GM18499 (cell line): Measurements from ENCODE around the gene TAS1R1.
"Not testable (repeated sequence)": the region's sequence is repeated elsewhere in the genome, so short reads cannot be mapped to it uniquely, and the experiment has no call there.

ENCODE experiments used
- ATAC-seq: cut with Tn5 transposase; IDR thresholded peaks from one replicate; pipeline ENCODE4 v1.9.1; 2021; ENCODE audit warnings: moderate number of reproducible peaks; ENCODE audit not compliant: insufficient read depth, unreplicated experiment

Gene TAS1R1

DNA sequence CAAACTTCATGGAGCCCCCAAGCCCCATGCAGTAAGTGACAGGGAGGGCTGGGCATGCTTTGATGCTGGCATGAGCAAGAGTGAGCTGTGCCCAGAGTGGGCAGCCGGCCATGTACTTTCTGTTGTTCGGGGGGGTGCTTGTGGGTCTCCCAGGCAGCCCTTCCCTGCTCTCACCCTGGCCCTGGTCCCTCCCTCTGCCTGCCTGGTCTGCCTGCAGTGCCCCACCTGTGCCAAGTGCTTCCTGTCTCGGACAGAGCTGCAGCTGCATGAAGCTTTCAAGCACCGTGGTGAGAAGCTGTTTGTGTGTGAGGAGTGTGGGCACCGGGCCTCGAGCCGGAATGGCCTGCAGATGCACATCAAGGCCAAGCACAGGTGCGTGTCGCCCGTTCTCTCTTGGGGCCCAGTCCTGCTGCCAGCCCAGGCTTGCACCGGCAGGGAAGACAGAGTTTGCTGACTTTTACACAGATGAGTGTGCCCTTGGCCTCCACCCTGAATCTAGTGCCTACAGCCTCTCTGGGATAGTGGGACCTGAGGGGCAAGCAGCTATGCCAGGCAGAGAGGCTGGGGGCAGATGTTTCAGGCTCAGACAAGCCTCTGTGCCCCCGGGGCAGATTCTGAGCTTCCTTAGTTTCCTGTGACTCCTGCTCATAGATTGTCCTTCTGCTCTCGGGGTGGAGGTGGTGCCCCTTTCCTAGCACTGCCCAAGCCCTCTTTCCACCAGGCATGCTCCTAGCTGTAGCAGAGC lies 32.3 kb downstream of the TAS1R1 start:
- ATAC-seq, result no peak

DNA sequence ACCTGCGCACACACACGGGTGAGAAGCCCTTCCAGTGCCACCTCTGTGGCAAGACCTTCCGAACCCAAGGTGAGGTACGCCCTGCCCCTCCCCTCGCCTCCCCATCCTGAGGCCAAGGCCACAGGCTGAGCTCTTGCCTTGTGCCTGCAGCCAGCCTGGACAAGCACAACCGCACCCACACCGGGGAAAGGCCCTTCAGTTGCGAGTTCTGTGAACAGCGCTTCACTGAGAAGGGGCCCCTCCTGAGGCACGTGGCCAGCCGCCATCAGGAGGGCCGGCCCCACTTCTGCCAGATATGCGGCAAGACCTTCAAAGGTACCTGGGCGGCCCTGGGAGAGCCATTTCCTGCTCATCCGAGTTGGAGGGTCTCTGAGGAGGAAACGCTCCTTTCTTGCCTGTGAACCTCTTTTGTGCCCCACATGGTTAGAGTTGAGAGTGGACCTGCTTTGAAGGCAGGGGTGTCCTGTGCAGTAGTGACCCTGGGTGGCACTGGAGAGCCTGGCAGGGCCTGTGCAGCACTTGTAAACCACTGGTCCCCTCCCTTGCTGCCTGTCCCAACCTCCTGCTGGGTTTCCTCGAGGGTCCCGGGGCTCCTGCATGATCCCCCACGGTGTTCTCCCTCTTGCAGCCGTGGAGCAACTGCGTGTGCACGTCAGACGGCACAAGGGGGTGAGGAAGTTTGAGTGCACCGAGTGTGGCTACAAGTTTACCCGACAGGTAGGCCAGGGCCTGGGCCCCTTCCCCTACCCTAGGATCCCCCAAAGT lies 33.2 kb downstream of the TAS1R1 start:
- ATAC-seq, result no peak

DNA sequence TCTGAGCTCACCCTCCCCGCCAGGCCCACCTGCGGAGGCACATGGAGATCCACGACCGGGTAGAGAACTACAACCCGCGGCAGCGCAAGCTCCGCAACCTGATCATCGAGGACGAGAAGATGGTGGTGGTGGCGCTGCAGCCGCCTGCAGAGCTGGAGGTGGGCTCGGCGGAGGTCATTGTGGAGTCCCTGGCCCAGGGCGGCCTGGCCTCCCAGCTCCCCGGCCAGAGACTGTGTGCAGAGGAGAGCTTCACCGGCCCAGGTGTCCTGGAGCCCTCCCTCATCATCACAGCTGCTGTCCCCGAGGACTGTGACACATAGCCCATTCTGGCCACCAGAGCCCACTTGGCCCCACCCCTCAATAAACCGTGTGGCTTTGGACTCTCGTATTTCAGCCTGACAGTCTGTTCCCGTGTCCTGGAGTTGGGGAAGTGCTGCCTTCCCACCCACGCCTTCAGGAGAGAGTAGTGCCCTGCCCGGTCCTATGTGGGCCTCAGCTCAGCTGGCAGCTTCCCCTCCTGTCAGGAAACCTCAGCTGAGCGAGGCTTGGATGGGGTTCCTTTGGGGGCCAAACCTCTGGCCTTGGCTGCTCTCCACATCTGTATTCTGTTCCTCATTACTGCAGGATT lies 33.9 kb downstream of the TAS1R1 start:
- ATAC-seq, result no peak

DNA sequence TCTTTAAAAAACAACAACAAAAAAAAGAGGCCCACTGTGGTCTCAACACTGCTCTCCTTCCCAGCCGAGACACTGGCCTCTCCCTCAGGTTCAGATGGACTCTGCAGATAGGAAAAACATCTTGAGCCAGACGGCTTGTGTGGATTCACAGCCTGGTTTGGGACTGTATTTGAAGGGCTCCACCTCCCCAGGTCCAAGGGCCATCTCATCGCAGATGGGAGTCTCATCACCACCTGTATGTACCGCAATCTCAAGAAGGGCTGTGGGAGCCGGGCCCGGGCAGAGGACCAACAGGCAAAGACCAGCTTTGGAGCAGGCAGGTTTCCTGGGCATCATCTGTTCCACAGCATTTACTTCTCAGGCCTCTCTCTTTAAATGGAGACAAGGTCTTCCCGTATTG lies 34.9 kb downstream of the TAS1R1 start:
- no peak for ATAC-seq

DNA sequence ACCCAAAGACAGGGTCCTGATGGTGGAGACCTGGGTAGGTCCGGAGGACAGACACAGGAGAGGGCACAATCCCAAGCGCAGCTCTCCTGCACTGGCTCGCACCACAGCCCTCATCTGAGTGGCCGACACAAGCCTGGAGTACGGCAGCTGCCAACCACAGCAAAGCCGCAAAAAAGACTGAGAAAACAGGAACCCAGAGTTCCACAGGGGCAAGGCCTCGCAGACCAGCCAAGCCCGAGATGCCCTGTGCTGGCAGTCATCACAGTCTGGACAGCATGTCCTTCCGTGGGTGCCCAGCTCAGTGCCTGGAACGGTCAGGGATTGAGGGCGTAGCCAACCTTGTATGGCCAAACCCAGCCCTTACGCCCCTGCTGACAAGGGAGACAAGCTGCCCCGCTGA lies 36.1 kb downstream of the TAS1R1 start:
- ATAC-seq, result no peak

DNA sequence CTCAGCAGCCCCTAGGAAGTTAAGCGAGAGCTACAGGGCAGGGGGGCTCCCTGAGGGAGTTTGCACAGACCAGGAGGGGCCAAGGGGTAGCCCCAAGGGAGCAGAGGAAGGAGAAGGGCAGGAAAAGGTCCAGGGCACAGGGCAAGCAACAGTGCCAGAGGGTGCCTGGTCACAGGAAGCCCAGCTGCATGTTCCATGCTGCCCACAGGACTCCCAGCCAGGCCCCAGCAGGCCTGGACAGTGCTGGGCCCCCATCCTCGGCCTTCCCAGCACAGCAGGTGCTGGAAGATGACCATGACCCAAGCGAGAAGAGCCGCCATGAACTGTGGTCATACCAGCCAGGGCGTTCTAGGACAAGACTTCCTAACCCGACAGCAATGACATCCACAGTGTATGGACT lies 36.5 kb downstream of the TAS1R1 start:
- ATAC-seq, result no peak

DNA sequence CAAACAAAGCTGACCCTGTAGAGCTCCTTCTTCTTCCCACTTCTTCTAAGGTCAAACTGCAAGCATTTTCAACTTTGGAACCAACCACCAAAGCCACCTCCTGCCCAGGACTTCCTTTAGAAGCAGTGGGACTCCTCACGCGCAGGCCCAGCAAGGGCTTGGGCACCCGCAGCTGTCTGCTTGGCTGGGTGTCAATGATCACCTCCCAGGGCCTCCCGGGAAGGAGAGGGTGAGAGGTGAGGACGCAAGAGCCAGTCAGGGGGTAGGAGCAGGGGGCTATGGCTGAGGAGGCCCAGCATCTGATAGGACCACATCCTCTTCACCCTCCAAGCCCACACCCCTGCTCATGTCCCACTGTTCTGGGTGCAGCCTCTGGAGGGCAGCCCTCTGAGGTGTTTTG lies 37.3 kb downstream of the TAS1R1 start:
- ATAC-seq, result no peak

DNA sequence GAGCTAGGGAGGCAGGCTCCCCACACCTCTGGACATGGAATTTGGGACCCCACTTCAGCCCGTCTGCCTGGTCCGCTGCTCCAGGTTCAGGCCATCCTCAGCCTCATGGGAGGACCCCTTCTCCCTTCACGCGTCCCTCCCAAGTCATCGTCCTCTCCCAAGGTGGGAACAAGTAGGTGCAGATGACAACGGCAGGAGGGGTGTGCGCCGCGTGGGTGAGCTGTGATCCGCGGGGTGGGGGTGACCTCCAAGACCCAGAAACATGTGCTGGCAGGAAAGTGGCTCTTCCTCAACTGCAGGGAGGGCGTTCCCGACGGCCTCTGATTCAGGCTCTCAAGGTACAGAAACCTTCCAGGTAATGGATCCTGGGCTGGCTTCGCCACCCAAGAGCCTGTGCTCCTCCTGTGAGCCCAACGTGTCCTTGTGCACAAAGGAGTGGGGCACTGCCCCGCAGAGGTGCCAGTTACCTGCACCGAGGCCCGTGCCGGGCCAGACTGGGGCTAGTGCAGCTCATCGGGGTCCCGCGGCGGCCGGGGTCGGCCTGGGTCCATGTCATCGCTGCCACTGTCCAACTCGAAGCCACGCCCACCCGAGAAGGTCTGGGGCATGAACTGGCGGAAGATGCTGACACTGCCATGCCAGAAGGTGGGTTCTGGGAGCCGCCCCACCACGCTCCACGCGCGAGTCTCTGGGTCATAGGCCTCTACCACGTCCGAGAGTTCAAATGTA lies 37.9 kb downstream of the TAS1R1 start:
- no peak for ATAC-seq

DNA sequence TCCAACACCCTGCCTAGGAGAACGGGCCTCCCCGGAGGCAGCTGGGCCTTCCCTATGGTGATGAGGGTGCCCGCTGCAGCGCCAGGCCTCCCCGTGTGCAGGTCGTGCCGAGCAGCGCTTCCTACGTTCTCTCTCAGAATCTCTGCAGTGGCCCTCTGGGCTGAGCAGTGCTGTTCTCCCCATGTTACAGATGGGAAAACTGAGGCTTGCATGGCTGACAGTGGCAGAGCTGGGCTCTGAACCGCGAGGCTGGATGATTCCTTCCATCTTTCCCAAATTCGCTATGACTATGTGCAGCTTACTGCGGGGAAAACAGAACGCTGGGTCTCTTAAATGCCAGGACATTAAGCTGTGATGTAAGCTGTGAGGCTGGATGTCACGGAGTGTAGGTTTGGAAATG lies 38.7 kb downstream of the TAS1R1 start:
- no peak for ATAC-seq

DNA sequence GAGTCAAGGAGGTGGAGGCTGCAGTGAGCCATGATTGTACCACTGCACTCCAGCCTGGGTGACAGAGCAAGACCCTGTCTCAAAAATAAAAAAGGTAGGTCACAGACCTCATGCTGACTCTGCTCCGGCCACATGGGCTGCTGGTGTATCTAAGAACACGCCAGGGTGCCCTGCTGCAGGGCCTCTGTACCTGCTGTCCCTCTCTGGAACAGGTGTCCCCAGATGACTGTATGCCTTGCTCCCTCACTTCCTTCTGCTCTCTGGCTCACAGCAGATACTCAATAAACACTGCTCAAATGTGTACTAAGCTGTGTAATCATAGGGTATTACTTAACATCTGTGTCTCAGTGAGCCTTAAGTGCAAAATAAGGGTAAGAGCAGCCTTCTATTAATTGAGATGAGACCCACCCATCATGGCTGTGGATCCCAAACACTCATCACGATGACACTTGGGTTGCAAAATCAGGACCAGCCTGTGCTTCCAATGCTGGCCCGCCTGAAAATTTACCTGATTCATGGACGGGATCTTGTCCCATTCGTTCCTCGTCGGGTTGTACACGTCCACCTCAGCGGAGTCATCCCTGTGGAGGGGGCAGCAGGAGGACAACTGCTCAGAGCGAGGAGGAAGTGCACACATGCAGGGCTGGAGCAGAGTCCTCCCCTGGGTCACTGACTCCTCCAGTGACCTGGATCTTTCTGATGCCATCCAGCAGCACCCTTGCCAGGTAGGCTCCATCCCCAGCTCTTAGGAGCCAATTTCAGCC lies 40.1 kb downstream of the TAS1R1 start:
- no peak for ATAC-seq

DNA sequence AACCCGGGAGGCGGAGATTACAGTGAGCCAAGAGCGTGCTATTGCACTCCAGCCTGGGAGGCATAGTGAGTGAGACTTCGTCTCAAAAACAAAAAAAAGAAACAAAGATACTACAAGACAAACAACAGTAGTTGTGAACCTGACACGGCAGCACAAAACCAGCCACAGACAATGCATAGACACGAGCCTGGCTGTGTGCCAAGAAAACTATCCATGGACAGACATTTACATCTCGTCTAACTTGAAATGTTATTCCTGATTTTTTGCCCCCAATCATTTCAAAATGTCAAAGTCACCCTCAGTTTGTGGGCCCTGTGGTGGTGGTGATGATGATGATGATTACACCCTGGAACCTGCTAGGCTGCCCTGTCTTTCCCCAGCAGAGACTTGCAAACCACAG lies 41.2 kb downstream of the TAS1R1 start:
- ATAC-seq, result no peak

DNA sequence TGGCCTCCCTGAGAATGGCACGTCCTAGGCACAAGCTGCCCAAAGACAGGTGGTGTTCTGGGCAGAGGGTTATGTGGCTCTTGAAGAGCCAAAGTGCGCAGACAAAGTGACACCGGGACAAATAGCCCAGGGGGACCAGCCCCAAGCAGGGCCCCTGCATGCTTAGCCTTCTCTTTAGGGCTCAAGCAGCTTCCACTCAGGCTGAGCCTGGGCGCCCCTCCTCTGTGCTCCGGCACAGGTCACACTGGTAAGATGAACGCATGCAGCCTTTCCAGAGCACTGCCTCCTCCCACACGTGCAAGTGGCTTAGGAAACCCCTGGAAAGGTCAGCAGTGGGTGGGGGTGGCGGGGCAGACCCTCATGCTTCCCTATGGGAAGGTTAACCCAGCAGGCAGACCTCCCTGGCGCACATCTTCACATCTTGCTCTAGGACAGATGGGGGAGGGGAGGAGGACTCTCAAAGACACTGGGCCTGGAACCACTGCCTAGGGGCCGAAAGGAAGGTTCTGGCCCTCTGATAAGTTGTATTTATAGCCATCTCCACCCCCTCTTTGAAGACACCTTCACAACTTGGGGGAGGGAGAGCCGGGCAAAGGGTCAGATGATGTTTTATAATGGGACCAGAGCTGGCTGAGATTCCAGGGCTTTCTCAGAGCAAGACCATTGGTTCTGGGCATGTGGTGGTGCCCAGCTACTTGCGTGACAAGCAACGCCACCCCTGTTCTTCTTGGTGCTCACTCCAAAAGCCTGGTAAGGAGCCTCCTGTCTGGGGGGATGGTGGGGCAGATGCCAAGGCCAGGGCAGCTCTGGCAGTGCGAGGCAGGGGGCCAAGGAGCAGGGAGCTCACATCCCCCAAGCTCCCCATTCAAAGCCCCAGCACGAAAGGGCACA lies 42.0 kb downstream of the TAS1R1 start:
- no peak for ATAC-seq

DNA sequence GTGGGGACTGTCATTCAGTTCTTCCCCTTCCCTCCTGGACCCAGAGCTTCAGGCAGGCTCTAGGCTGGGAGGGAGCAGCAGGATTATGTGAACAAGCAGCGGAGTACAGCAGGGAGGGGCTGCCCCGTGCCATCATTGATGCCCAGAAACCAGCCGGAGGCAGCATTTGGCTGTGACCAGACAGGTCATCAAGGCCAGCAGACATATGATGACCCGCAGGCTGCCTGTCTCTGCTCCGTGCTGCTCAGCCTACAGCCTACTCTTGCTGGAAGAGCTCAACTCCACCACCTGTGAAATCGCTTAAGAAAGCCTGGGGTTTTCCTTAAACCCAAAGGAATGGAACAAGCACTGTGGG lies 42.6 kb downstream of the TAS1R1 start:
- ATAC-seq, result no peak

DNA sequence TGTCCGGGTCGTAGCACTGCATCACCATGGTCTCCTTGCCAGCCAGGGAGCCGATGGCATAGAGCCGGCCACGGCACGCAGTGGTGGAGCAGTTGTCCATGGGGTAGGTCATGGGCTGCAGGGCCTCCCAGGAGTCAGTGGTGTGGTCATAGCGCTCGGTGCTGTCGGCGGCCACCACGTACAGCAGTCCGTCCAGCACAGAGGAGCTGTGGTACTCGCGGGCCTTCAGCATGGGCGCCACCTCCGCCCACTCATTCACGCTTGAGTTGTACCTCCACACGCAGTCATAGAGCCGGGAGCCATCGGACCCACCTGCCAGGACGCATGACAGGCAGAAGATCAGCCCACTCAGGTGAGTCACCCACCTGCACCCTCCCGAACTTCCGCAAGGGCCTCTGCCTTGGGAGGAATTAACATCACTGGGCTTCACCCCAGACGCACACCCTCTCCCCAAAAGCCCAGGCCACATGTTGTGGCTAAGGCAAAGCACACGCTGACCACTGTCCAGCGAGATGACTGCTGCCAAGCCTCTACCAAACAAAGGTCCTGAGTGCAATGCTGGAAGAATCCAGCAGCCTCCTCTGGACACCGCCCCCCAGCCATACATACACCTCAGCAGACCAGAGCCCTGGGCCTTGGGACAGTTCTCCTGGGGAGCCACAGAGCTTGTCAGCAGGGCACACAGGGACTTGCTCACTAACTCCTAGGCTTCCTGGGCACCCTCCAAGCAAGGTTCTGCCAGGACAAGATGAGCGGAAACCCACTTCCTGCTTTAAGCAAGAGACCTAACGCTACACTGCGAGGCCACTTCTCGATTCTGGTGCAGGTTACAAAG lies 44.3 kb downstream of the TAS1R1 start:
- ATAC-seq, result no peak

DNA sequence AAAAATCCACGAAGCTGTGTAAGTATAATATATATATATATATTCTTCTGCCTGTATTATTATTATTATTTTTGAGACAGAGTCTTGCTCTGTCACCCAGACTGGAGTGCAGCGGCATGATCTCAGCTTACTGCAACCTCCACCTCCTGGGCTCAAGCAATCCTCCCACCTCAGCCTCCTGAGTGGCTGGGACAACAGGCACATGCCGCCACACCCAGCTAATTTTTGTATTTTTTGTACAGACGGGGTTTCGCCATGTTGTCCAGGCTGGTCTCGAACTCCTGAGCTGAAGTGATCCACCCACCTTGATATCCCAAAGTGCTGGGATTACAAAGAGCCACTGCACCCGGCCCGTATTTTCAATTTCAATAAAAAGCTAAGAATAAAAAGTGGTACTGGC lies 44.9 kb downstream of the TAS1R1 start:
- not testable (repeated sequence) for ATAC-seq

DNA sequence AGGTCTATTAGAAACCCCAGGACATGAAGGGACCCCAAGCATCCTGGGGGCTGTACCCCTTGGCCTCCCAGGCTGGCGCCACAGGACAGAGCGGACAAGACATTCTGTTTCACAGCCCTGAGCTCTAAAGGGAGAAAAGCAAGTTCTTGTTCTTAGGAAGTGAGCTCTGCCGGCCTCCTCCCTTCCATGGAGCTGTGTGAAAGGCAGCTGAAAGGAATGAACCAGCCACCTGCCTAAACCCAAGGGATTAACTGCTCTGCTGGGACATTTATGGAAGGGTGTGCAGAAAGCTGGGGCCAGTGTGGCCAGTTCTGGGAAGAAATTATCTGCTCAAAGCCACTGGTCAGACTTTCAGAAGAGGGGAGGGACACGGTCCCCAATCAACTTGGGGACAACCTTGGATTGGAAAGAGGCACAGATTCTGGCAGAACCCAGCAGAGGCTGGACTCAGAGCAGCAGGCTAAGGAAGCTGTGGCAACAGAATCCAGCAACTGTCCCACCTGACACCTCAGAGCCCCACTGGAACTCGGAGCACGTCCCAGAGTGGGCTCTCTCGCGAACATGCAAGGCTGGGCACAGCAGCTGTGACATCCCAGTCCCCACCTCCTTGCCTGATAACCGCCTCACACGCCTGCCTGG lies 45.4 kb downstream of the TAS1R1 start:
- no peak for ATAC-seq

DNA sequence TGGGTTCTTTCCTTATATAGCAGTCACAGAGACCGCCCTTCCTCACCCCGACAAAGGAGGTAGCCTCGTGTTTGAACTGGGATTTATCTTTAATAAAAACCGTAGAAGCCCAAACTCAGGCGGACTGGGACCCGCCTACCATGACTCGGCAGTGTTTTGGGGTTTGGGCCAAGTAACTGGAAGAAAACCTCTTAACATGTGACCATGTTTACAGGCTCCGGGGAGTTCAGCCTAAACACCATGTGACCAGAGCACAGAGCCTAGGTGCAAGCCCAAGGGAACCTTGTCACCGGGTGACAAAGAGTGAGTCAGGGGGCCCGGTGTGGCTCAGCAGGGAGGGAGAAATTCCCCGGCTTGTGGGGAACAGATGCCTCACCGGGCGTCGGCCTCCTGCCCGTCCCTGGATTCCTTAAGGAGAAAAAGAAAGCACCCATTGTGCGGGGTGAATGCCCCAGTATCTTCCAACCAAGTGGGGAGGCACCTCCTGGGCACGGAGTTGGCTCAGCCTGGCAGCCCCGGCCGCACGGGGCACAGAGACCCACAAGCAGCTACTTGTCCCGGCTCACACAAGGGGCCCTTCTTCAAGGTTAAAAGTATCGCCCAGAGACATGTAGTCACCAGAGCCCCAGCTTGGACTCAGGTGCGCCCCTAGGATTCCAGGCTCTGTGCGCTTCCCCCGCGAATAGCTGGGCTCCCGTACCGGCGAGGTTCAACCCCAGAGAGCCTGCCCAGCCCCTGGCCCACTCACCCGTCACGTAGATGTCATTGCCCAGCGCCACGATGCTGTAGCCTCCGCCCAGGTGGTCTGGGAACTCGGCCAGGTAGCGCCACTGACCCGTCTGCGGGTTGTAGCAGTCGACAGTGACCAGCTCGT lies 46.2 kb downstream of the TAS1R1 start:
- ATAC-seq, result no peak
